Measurements from ENCODE around the gene SORCS2.

DNA sequence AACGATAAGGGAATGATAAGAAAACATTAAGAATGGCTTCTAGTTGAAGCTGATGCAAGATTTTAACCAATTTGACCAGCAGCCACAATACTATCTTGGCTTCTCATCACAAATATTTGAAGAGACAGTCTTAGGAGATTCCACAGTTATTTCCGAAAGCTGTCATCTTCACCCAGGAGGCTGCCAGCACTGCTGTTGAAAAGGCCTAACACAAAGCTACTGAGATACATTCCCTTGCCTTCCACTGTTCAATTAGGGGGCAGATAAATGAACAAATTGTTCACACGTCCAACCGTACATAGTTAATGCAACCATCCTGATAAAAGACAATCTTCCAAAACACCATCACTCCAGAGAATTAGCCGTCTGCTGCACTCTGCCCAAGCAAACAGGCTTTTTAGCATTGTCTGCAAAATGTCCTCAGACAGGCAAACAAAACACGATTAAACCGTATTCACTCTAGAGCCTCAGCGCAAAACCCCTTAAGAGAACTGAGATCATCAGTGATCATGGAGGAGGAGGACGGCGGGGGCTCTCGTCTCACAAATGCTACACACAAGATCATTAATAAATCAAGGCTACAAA, 432.1 kb downstream of the SORCS2 start:
- TF ChIP-seq, protein P1, sequence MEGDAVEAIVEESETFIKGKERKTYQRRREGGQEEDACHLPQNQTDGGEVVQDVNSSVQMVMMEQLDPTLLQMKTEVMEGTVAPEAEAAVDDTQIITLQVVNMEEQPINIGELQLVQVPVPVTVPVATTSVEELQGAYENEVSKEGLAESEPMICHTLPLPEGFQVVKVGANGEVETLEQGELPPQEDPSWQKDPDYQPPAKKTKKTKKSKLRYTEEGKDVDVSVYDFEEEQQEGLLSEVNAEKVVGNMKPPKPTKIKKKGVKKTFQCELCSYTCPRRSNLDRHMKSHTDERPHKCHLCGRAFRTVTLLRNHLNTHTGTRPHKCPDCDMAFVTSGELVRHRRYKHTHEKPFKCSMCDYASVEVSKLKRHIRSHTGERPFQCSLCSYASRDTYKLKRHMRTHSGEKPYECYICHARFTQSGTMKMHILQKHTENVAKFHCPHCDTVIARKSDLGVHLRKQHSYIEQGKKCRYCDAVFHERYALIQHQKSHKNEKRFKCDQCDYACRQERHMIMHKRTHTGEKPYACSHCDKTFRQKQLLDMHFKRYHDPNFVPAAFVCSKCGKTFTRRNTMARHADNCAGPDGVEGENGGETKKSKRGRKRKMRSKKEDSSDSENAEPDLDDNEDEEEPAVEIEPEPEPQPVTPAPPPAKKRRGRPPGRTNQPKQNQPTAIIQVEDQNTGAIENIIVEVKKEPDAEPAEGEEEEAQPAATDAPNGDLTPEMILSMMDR (optimal IDR thresholded peaks at IDR 0.05 in 1 of 3, IDR thresholded peaks at IDR 0.05 in 1 of 3, conservative IDR thresholded peaks at IDR 0.05 in 1 of 3; ENCODE audit: extremely low read depth in 1 of 3, insufficient read depth in 2 of 3, low read length in 3 of 3) = no peak
- TF ChIP-seq EZH2 (IDR thresholded peaks at IDR 0.05; ENCODE audit: low read length) = no peak

All from keratinocyte (primary cell).